Thyroid gland (tissue), 4 donors: ENCODE results near the gene TECPR2. TPM values are rescaled to one million over a fixed set of nuclear protein-coding genes. Genes with fewer than 3 reads are reported as not detected.

ENCODE experiments used
- DNase-seq, 2 donors: peaks; one replicate each; pipeline ENCODE4 v3.0.0-alpha.2; 2019
- H3K27ac ChIP-seq, 3 donors: fragments of 200-600 bp; sonication (generic); 1 replicate in 2 of 3; 2 replicates in 1 of 3; pipeline ENCODE4 v1.5.1; 2016 to 2019; ENCODE audit warnings: mild to moderate bottlenecking in 1 of 3, moderate library complexity in 1 of 3
- H3K27me3 ChIP-seq: fragments of 200-600 bp; sonication (generic); one replicate; pipeline ENCODE4 v1.5.1; 2019
- H3K36me3 ChIP-seq, 2 donors: fragments of 200-600 bp; sonication (generic); one replicate each; pipeline ENCODE4 v1.5.1; 2016 to 2019
- H3K4me1 ChIP-seq, 2 donors: fragments of 200-600 bp; sonication (generic); one replicate each; pipeline ENCODE4 v1.5.1; 2017 to 2019
- H3K4me3 ChIP-seq, 3 donors: fragments of 200-600 bp; sonication (generic); replicated peaks in 1 of 3; 1 replicate in 2 of 3; 2 replicates in 1 of 3; pipeline ENCODE4 v1.5.1; 2016; ENCODE audit warnings: mild to moderate bottlenecking in 1 of 3
- H3K9me3 ChIP-seq: fragments of 200-600 bp; sonication (generic); one replicate; pipeline ENCODE4 v1.5.1; 2017
- POLR2A ChIP-seq, 2 donors: fragments of 450-650 bp; IDR thresholded peaks; one replicate each; pipeline ENCODE4 v1.6.1; 2017; ENCODE audit warnings: antibody characterized with exemption in 2 of 2, mild to moderate bottlenecking in 2 of 2, moderate library complexity in 1 of 2
- WGBS, 2 donors: methylation state at CpG; one replicate each; pipeline ENCODE4 v1.1.5; 2017; 5-methylcytosine and 5-hydroxymethylcytosine counted together
- intact Hi-C: fragments of 100-400 bp; cut with DNase I; formaldehyde crosslinking; loops from one replicate; pipeline ENCODE4 v1.15.1; 2023
- total RNA-seq, 4 donors: library from RNA; depleted of rRNA; stranded (reverse); fragments of >200 nt; gene quantifications; one replicate each; pipeline ENCODE4 v1.2.3, GENCODE V29; 2016
- TF ChIP-seq, protein P1 (sequence below), 6 experiments: fragments of 200-600 bp in 3 of 6; fragments of 450-650 bp in 3 of 6; sonication (generic) in 3 of 6; IDR thresholded peaks; one replicate each; pipeline ENCODE4 v1.5.1; 2016 to 2019; ENCODE audit warnings: antibody characterized with exemption in 6 of 6, mild to moderate bottlenecking in 2 of 6, inconsistent platforms in 1 of 6, moderate library complexity in 1 of 6

The TECPR2 gene
- total RNA-seq, 4 donors from 2014 or later: 11.8 to 23.8 (median 19.0) TPM

DNA sequence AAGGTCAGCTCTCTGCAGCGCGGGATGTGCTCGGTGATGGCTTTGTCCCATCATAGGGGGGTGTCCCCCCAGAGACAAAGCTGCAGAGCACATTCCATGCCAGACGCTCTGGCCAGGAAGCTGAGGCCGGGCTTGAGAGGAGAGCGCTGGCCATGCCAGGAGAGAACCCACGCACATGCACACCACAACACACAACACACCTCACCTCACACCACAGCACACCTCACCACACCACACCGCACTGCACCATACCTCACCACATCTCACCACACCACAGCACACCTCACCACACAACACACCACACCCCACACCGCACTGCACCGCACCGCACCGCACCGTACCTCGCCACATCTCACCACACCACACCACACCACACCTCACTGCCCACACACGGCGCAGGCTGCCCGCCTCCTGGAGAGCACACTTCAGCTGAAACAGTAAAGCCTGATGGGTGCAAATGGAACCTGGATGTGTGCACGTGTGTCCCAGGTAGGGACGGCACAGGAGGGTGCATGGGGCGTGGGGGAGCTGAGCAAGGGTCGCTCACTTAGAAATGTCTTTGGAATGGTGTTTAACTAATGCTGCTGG, 136.0 kb downstream of the TECPR2 start:
- Histone ChIP-seq H3K4me3 (no peak overlapping the region), H3K27ac (no peak overlapping the region), H3K27me3 (no peaks in the 10 kb centered on the region), H3K4me1 (peaks cover 10 to 19% of the 10 kb centered on the region in 2 donors), H3K9me3 (no peaks in the 10 kb centered on the region), H3K36me3 (peaks cover 0 to 10% of the 10 kb centered on the region in 2 donors)
- intact Hi-C loops: no loop called here
- TF ChIP-seq POLR2A (IDR thresholded peaks at IDR 0.05): no peak
- TF ChIP-seq, protein P1, sequence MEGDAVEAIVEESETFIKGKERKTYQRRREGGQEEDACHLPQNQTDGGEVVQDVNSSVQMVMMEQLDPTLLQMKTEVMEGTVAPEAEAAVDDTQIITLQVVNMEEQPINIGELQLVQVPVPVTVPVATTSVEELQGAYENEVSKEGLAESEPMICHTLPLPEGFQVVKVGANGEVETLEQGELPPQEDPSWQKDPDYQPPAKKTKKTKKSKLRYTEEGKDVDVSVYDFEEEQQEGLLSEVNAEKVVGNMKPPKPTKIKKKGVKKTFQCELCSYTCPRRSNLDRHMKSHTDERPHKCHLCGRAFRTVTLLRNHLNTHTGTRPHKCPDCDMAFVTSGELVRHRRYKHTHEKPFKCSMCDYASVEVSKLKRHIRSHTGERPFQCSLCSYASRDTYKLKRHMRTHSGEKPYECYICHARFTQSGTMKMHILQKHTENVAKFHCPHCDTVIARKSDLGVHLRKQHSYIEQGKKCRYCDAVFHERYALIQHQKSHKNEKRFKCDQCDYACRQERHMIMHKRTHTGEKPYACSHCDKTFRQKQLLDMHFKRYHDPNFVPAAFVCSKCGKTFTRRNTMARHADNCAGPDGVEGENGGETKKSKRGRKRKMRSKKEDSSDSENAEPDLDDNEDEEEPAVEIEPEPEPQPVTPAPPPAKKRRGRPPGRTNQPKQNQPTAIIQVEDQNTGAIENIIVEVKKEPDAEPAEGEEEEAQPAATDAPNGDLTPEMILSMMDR (IDR thresholded peaks at IDR 0.05): no peak
- WGBS, 2 donors: 91 to 94% methylated on average over 21 of the region's 21 CpGs
- no peak for DNase-seq

DNA sequence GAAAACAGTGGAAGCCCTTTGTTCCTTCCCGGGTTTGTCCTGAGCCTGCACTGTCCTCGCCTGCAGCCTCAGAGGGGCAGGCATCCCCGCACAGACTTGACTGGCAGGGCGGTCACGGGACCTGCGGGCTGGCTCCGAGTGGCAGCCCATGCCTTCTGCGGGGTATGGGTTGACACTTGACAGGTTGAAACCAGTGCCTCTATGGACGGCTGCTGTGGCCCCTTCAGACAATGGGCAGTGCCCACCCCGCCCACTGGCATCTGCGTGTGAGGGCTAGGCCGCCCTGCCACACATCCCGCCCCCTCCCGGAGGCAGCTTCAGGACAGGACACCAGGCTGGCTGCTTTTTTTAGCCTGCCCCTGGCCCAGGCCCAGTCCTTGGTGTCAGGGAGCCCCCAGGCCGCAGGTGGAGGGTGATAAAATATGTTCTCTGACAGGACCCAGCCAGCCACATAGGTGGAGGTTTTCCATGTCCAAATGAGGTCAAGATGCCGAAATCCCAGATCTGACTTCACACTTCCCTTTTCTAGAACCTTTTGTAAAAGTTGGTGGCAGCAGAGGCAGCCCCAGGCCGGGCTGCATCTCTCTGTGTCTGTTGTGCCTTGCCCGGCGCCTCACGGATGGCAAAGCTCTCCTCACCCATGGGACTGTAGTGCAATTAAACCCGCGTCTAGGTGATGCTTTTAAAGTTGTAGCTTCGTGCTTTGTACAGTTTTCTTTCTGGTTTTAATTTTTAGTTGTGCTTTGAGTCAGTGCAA, 136.8 kb downstream of the TECPR2 start:
- intact Hi-C loops: no loop called here
- Histone ChIP-seq H3K4me1 (peaks cover 10 to 23% of the 10 kb centered on the region in 2 donors), H3K27ac (peak overlapping the region; percentile 83 to 93 (median 89)), H3K4me3 (no peak overlapping the region), H3K36me3 (peaks cover 0 to 10% of the 10 kb centered on the region in 2 donors), H3K27me3 (no peaks in the 10 kb centered on the region), H3K9me3 (no peaks in the 10 kb centered on the region)
- DNase-seq: peak; percentile 27 to 29
- WGBS, 2 donors: 77 to 79% methylated on average over 22 of the region's 23 CpGs
- TF ChIP-seq, protein P1 (IDR thresholded peaks at IDR 0.05): no peak
- no peak for TF ChIP-seq POLR2A (IDR thresholded peaks at IDR 0.05)

DNA sequence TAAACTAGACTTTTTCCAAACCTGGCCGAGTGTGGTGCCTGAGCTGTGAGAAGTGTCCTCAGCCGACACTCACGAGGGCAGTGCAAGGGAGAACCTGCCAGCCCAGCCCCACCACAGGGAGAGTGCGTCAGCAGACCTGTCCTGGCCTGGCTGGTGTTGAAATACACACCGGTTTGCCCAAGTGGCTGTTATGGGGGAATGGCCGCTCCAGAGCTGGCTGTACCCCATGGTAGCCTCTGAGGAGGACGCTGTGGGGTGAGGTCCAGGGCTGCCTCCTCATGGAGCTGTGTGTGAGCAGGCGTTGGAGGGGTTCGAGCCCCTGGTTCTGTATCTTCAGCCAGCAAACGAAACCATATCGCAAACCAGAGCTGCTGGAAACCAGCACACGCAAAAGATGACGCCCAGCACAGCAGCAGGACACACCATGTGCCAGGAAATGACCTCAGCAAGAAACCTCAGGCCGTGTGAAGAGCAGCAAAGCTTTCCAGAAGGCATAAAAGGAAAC, 137.5 kb downstream of the TECPR2 start:
- TF ChIP-seq, protein P1 (IDR thresholded peaks at IDR 0.05): no peak
- TF ChIP-seq POLR2A (IDR thresholded peaks at IDR 0.05): peak in 1 of 2 donors; percentile 45
- DNase-seq: peak; percentile 94 to 95
- H3K27me3 ChIP-seq: no peaks in the 10 kb centered on the region
- peak overlapping the region; percentile 83 to 93 (median 89) for H3K27ac ChIP-seq
- H3K9me3 ChIP-seq: no peaks in the 10 kb centered on the region
- H3K36me3 ChIP-seq: peaks cover 0 to 10% of the 10 kb centered on the region in 2 donors
- peaks cover 10 to 23% of the 10 kb centered on the region in 2 donors for H3K4me1 ChIP-seq
- WGBS, 2 donors: 39 to 43% methylated on average over 9 of the region's 14 CpGs
- intact Hi-C loops: no loop called here
- no peak overlapping the region for H3K4me3 ChIP-seq

DNA sequence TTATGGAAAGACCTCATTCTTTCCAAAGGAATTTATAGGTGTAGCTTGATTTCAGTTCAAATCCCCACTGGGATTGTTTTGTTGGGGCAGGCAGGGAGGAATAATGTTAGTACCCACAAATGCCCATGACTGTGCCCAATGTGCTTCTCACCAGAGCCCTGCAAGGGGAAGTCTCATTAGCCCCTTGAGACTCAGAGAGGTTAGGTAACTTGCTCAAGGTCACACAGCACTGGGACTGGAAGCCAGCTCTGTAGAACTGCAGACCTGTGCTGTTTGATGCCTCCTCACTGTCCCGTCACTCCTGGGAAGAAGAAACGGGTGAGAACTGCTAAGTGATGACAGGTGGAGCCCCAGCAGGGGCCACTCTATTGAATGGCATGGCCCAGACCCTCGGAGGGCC, 138.0 kb downstream of the TECPR2 start:
- Histone ChIP-seq H3K4me3 (no peak overlapping the region), H3K27ac (peak overlapping the region; percentile 83 to 93 (median 89))

More for the DNA sequence above, 138.0 kb downstream of the TECPR2 start:
- Histone ChIP-seq H3K9me3 (no peaks in the 10 kb centered on the region), H3K4me1 (peaks cover 10 to 23% of the 10 kb centered on the region in 2 donors), H3K27me3 (no peaks in the 10 kb centered on the region), H3K36me3 (peaks cover 0 to 10% of the 10 kb centered on the region in 2 donors)
- intact Hi-C loops: no loop called here
- no peak for DNase-seq
- WGBS, 2 donors: 80 to 83% methylated on average over 3 of the region's 3 CpGs
- no peak for TF ChIP-seq POLR2A (IDR thresholded peaks at IDR 0.05)
- TF ChIP-seq, protein P1 (IDR thresholded peaks at IDR 0.05): no peak
